Fibroblast of pulmonary artery (primary cell): ENCODE data around the gene ITSN1.

Source experiments
- DNase-seq: peaks from one replicate; pipeline ENCODE4 v3.0.0-alpha.2; 2010; ENCODE audit warnings: low read depth
- H3K4me3 ChIP-seq: replicated peaks from 2 replicates; pipeline ENCODE4 v1.5.1; 2011; ENCODE audit warnings: low read depth, mild to moderate bottlenecking, control low read depth, low read length, moderate library complexity
- TF ChIP-seq, protein P1 (sequence below): IDR thresholded peaks from 2 replicates; pipeline ENCODE4 v1.5.1; 2011; ENCODE audit warnings: mild to moderate bottlenecking, control low read depth, low read length, inconsistent platforms; ENCODE audit errors: missing control alignments

Gene ITSN1

DNA sequence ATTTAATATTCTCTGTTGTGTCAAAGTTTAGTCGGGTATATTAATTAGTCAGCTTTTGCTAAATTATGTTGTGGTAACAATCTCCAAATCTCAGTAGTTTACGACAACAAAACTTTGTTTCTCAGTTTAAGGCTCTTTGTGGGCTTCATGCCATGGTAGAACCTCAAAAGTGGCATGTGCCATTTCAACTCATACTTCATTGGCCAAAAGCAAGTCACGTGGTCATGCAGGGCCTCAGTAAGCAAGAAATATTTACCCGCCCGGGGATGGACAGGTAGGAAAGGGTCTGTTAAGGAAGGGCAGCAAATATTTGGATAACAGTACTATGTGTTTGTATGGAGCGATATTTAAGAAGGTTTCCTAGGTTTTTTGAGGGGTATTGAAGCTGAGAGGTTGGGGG, 38.6 kb downstream of the ITSN1 start:
- no peak overlapping the region for H3K4me3 ChIP-seq
- no peak for DNase-seq
- TF ChIP-seq, protein P1, sequence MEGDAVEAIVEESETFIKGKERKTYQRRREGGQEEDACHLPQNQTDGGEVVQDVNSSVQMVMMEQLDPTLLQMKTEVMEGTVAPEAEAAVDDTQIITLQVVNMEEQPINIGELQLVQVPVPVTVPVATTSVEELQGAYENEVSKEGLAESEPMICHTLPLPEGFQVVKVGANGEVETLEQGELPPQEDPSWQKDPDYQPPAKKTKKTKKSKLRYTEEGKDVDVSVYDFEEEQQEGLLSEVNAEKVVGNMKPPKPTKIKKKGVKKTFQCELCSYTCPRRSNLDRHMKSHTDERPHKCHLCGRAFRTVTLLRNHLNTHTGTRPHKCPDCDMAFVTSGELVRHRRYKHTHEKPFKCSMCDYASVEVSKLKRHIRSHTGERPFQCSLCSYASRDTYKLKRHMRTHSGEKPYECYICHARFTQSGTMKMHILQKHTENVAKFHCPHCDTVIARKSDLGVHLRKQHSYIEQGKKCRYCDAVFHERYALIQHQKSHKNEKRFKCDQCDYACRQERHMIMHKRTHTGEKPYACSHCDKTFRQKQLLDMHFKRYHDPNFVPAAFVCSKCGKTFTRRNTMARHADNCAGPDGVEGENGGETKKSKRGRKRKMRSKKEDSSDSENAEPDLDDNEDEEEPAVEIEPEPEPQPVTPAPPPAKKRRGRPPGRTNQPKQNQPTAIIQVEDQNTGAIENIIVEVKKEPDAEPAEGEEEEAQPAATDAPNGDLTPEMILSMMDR = no peak

DNA sequence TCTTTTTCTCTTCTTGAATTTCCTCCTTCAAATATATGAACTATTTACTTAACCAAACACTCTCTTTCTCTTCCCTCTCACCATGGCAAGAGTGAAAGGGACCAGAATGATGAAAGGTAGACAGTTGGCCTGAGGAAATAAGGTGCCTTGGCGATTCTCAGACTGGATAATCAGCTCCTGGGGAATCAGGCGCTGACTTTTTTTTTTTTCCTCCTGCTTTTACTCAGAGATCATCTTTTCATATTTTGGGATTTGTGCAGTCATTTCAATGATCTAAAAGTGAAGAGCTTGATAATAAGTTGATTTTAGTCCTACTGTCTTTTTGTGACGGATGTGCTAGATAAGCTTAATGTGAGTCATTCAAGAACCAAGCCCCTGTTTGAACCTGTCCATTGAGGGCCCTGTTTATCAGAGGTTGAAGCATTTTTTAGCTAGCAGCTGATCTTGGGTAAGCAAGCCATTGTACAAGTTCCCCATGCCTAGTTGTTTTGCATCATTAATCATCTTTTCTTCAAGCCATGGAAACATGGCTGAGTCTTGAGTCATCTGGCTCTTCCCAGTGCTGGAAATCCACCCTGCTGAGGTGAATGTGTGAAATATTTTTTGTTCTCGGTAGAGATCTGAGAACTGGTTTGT, 40.8 kb downstream of the ITSN1 start:
- H3K4me3 ChIP-seq = no peak overlapping the region
- peak; percentile 93 for DNase-seq
- TF ChIP-seq, protein P1 = no peak

DNA sequence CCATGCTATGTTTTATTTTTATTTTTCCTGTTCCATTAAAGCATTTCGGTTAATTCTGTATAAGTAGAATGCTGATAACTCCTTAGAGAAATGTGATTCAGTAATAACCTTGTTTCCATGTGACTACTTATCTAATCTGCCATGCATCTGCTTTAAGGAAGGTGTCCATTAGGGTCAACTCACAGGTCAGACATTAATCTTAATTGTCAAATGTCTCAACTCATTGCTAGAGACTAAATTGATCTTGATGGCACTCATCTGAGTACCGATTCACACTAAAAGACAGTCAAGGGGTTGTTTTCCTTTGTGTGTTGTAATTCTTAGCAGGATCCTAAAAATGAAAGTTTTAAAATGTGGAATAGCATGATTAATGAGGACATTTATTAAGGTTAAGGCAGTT, 41.8 kb downstream of the ITSN1 start:
- no peak for DNase-seq
- H3K4me3 ChIP-seq = no peak overlapping the region
- TF ChIP-seq, protein P1 = no peak

DNA sequence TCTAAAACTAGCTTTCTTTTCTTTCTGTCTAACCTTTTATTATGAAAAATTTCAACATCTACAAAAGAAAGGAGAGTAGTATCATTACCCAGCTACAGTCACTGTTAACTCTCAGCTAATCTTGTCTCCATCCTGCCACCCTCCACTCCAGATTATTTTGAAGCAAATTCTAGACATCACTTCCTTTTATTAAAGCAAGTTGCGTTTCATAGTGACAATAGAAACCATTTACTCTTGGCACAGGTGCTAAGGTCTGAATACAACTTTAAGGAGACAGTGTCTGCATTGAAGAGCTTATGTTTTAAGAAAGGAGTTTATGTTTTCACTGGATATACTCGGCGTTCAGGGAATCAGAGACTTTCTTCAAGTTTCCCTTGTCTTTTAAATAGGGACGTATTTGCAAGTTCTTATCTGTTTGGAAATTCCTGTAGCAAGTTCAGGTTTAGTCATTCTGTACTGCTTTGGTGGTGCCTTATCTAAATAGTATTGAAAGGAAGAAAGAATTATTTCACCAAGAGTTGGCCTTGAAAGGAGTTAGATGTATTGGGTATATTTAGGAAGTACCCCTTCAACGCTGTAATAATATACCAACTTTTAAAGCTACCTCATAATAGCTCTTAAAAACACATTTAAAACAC, 42.7 kb downstream of the ITSN1 start:
- TF ChIP-seq, protein P1 = no peak
- peak overlapping the region; percentile 29 for H3K4me3 ChIP-seq
- DNase-seq = peak; percentile 53

DNA sequence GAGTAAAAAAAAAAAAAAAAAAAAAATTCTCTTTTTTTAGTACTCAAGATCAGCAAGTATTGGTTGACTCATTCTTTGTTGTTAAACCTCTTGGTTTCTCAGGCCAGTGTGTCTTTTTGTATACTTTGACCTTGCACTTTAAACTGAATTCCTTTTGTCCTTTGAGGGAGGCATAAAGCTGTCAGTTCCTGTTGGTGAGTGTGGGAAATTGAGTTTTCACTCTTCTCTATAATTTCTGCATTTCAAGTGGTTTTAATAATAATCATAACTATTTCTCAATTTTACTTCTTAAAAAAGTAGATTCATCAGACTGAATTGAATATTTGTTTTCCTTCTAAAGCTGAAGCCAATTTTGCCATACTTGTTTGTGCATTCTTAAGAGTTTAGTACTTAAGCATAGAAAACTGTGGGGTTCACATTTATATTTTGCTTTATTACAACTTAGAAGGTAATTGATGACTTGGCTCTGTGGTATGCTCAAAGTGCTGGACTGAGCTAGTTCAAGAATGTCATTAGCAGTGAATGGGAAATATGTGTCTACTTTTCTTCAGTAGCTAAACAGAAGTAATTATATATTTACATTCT, 43.4 kb downstream of the ITSN1 start:
- TF ChIP-seq, protein P1 = no peak
- H3K4me3 ChIP-seq = no peak overlapping the region
- peak; percentile 61 for DNase-seq

DNA sequence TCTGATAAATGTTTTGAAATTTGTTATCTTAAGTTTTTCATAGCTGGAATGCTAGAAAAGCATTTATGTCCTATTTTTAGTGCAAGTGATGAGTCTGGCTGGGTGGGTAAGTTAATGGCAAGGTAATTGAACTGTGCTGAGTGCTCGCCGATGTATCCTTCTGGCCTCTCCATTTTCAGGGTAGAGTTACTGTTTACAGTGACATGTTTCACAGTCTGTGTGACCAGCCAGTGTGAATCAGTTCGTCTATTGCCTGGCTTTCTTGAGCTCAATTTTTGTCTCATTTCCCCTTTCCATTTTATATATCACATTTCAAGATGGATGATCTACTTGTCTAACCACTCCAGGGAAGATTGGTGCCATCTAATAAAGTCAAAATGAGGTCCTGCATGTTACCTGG, 44.1 kb downstream of the ITSN1 start:
- TF ChIP-seq, protein P1 = no peak
- no peak for DNase-seq
- H3K4me3 ChIP-seq = no peak overlapping the region
